H1 (cell line): ENCODE results near the gene ABI3BP.

Experiments used
- ASH2L ChIP-seq: fragments of 200-600, 300-600 bp; sonication (generic); IDR thresholded peaks from one replicate; pipeline ENCODE4 v1.7.1; 2017; ENCODE audit warnings: low read length
- CEBPB ChIP-seq: IDR thresholded peaks from 2 replicates; pipeline ENCODE4 v1.6.1; 2012; ENCODE audit warnings: low read depth, low read length
- CREB1 ChIP-seq: IDR thresholded peaks from 2 replicates; pipeline ENCODE4 v1.6.1; 2012; ENCODE audit warnings: inconsistent platforms
- CTBP2 ChIP-seq: IDR thresholded peaks from 2 replicates; pipeline ENCODE4 v1.7.0; 2011; ENCODE audit warnings: borderline replicate concordance, mild to moderate bottlenecking, moderate library complexity, mixed read lengths, low read length; ENCODE audit not compliant: insufficient read depth, insufficient read length
- JUND ChIP-seq: IDR thresholded peaks from 2 replicates; pipeline ENCODE4 v1.6.1; 2011; ENCODE audit warnings: mild to moderate bottlenecking, improper control_type of control experiment, low read length
- MAFK ChIP-seq: IDR thresholded peaks from 2 replicates; pipeline ENCODE4 v1.6.1; 2012; ENCODE audit warnings: low read depth, mild to moderate bottlenecking, improper control_type of control experiment, low read length
- POLR2A ChIP-seq, 2 experiments: IDR thresholded peaks; 1 replicate in 1 of 2; 2 replicates in 1 of 2; pipeline ENCODE4 v1.6.1; 2011; ENCODE audit warnings: low read depth in 2 of 2, low read length in 2 of 2, mild to moderate bottlenecking in 2 of 2; ENCODE audit errors: control extremely low read depth in 1 of 2
- POLR2AphosphoS5 ChIP-seq: IDR thresholded peaks from 2 replicates; pipeline ENCODE4 v1.6.1; 2011; ENCODE audit warnings: low read depth, low read length
- RAD21 ChIP-seq, 2 experiments: IDR thresholded peaks in 1 of 2; conservative IDR thresholded peaks in 1 of 2; 2 replicates each; pipeline ENCODE4 v1.6.1; 2011; ENCODE audit warnings: low read depth in 2 of 2, low read length in 2 of 2, improper control_type of control experiment in 1 of 2, inconsistent platforms in 1 of 2, mild to moderate bottlenecking in 1 of 2, moderate library complexity in 1 of 2
- TEAD4 ChIP-seq: IDR thresholded peaks from 2 replicates; pipeline ENCODE4 v1.6.1; 2012; ENCODE audit warnings: low read depth, low read length, inconsistent platforms, mixed read lengths
- TF ChIP-seq, protein P1 (sequence below), 3 experiments: IDR thresholded peaks; 1 replicate in 2 of 3; 2 replicates in 1 of 3; pipeline versions ENCODE4 v1.5.1 to v1.6.1; 2011; ENCODE audit warnings: low read length in 3 of 3, mild to moderate bottlenecking in 3 of 3, inconsistent platforms in 2 of 3, low read depth in 1 of 3, moderate library complexity in 1 of 3; ENCODE audit not compliant: insufficient read depth in 1 of 3; ENCODE audit errors: control extremely low read depth in 1 of 3

DNA sequence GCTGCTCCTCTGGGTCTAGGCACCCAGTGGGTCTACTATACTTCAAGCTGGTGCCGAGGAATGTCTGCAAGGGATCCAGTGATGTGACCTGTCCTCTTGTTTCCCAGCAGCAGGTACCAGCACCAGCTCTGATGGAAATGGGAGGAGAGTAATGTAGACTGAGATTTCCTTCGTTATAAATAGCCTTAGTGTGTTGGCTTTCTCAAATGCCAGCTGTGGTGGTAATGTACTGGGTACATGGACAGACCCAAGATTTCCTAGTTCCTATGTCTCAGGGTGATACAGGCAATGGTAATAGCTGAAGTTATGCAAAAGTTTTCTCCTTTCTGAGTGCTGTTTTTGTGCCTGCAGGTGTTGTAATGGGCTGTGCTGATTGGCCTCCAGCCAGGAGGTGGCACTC, 33.0 kb upstream of the ABI3BP start:
- TF ChIP-seq, protein P1, sequence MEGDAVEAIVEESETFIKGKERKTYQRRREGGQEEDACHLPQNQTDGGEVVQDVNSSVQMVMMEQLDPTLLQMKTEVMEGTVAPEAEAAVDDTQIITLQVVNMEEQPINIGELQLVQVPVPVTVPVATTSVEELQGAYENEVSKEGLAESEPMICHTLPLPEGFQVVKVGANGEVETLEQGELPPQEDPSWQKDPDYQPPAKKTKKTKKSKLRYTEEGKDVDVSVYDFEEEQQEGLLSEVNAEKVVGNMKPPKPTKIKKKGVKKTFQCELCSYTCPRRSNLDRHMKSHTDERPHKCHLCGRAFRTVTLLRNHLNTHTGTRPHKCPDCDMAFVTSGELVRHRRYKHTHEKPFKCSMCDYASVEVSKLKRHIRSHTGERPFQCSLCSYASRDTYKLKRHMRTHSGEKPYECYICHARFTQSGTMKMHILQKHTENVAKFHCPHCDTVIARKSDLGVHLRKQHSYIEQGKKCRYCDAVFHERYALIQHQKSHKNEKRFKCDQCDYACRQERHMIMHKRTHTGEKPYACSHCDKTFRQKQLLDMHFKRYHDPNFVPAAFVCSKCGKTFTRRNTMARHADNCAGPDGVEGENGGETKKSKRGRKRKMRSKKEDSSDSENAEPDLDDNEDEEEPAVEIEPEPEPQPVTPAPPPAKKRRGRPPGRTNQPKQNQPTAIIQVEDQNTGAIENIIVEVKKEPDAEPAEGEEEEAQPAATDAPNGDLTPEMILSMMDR (IDR thresholded peaks at IDR 0.05; ENCODE audit: control extremely low read depth in 1 of 3, insufficient read depth in 1 of 3, low read depth in 1 of 3, low read length in 3 of 3) = no peak
- TF ChIP-seq TEAD4 (no peak), RAD21 (IDR thresholded peaks at IDR 0.05 in 1 of 2, conservative IDR thresholded peaks at IDR 0.05 in 1 of 2; ENCODE audit: low read depth in 2 of 2, low read length in 2 of 2) (no peak), POLR2A (IDR thresholded peaks at IDR 0.05; ENCODE audit: control extremely low read depth in 1 of 2, low read depth in 2 of 2, low read length in 2 of 2) (no peak), CTBP2 (no peak), MAFK (no peak), CEBPB (no peak), JUND (no peak), CREB1 (no peak), ASH2L (no peak), POLR2AphosphoS5 (no peak)
